A549 treated with Mapracorat at 1 μM for 4 hours (cell line): ENCODE results near the gene HLA-DPB1. TPM values are rescaled to one million over a fixed set of nuclear protein-coding genes. Genes with fewer than 3 reads are reported as not detected.

Source experiments
- total RNA-seq: library from RNA; stranded (reverse); fragments of 200-300 nt; extraction: Qiagen RNA extraction; gene quantifications from 5 replicates; pipeline ENCODE4 v1.2.3, GENCODE V29; 2022

The HLA-DPB1 gene
- not detected in 5 replicates for total RNA-seq

GRCh38 chr6:33075568-33076405 is at the start of gene HLA-DPB1:
TSS of gene HLA-DPB1 (plus strand) at chr6:33075990. CDS start at chr6:33076042, 52 bp downstream.

GRCh38 chr6:33073431-33073871 is 2.3 kb upstream of the HLA-DPB1 start, which contains the start of gene HLA-DPA1:
TSS of gene HLA-DPA1 (minus strand) at chr6:33073649.

Other genes with a start within 250 kb of the HLA-DPB1 start
- gene TAP2, start 237.3 kb upstream of the HLA-DPB1 start, total RNA-seq = 13.3 to 25.1 TPM (median 16.8 TPM) in 5 replicates
- 17.9 to 21.8 TPM (median 20.1 TPM) in 5 replicates for gene PSMB8, start 231.9 kb upstream of the HLA-DPB1 start, total RNA-seq
- 33.5 to 40.6 TPM (median 35.1 TPM) in 5 replicates for gene TAP1, start 222.3 kb upstream of the HLA-DPB1 start, total RNA-seq
- 15.9 to 24.5 TPM (median 18.6 TPM) in 5 replicates for gene PSMB9, start 221.8 kb upstream of the HLA-DPB1 start, total RNA-seq
- 1.3 to 2.2 TPM (median 1.9 TPM) in 5 replicates for gene HLA-DMB, start 135.0 kb upstream of the HLA-DPB1 start, total RNA-seq
- gene HLA-DMA, start 122.9 kb upstream of the HLA-DPB1 start, total RNA-seq = 2.4 to 3.3 TPM (median 2.6 TPM) in 5 replicates
- 112 to 140 TPM (median 119 TPM) in 5 replicates for gene BRD2, start 107.4 kb upstream of the HLA-DPB1 start, total RNA-seq
- not detected in 5 replicates for gene HLA-DOA, start 66.4 kb upstream of the HLA-DPB1 start, total RNA-seq
- gene HLA-DPA1, start 2.3 kb upstream of the HLA-DPB1 start, total RNA-seq = not detected in 5 replicates
- 0.69 to 1.1 TPM (median 0.83 TPM) in 5 replicates for gene COL11A2, start 116.5 kb downstream of the HLA-DPB1 start, total RNA-seq
- gene RXRB, start 124.7 kb downstream of the HLA-DPB1 start, total RNA-seq = 16.8 to 21.8 TPM (median 19.3 TPM) in 5 replicates
- gene SLC39A7, start 124.9 kb downstream of the HLA-DPB1 start, total RNA-seq = 104 to 111 TPM (median 108 TPM) in 5 replicates
- gene HSD17B8, start 128.7 kb downstream of the HLA-DPB1 start, total RNA-seq = 11.5 to 15.6 TPM (median 15.0 TPM) in 5 replicates
- gene RING1, start 132.5 kb downstream of the HLA-DPB1 start, total RNA-seq = 19.6 to 25.9 TPM (median 24.4 TPM) in 5 replicates
- 16.0 to 19.1 TPM (median 17.1 TPM) in 5 replicates for gene VPS52, start 195.9 kb downstream of the HLA-DPB1 start, total RNA-seq
- 2,503 to 2,635 TPM (median 2,544 TPM) in 5 replicates for gene RPS18, start 196.1 kb downstream of the HLA-DPB1 start, total RNA-seq
- gene B3GALT4, start 201.1 kb downstream of the HLA-DPB1 start, total RNA-seq = 0.56 to 1.3 TPM (median 0.87 TPM) in 5 replicates
- 48.0 to 54.9 TPM (median 53.1 TPM) in 5 replicates for gene WDR46, start 213.2 kb downstream of the HLA-DPB1 start, total RNA-seq
- gene PFDN6, start 213.6 kb downstream of the HLA-DPB1 start, total RNA-seq = 96.5 to 132 TPM (median 106 TPM) in 5 replicates
- 11.1 to 15.1 TPM (median 13.9 TPM) in 5 replicates for gene RGL2, start 223.0 kb downstream of the HLA-DPB1 start, total RNA-seq
- gene TAPBP, start 238.1 kb downstream of the HLA-DPB1 start, total RNA-seq = 34.5 to 39.4 TPM (median 36.1 TPM) in 5 replicates
- gene ZBTB22, start 241.8 kb downstream of the HLA-DPB1 start, total RNA-seq = 2.3 to 4.2 TPM (median 3.1 TPM) in 5 replicates
- 34.0 to 37.2 TPM (median 35.3 TPM) in 5 replicates for gene DAXX, start 247.0 kb downstream of the HLA-DPB1 start, total RNA-seq